GM12878 (cell line): Measurements from ENCODE around the gene PDZD2. TPM values are rescaled to one million over a fixed set of nuclear protein-coding genes. Genes with fewer than 3 reads are reported as not detected.
A peak's percentile ranks its signal among the peaks of the same experiment; 100 is the strongest.

Source experiments
- ATAC-seq: fragments of 200-7000 bp; cut with Tn5 transposase; 3 replicates; pipeline ENCODE4 v1.9.1; 2020; ENCODE audit warnings: mild to moderate bottlenecking, moderate library complexity
- BruUV-seq: library from RNA; stranded (reverse); fragments of 400-500 nt; replicated peaks from 2 replicates; lab custom pipeline; 2021; lab: Mats Ljungman, UMichigan
- CTCF ChIA-PET: fragments of 300-600 bp; sonication (Branson Sonifier 250); formaldehyde crosslinking; extraction: SDS; loops from one replicate; lab custom pipeline; 2021; ENCODE audit warnings: inconsistent platforms; lab: Yijun Ruan, JAX
- POLR2A ChIA-PET: fragments of 350-600 bp; formaldehyde crosslinking; extraction: SDS; loops from one replicate; lab custom pipeline; 2021; ENCODE audit warnings: inconsistent platforms; lab: Charles Lee
- RAD21 ChIA-PET: fragments of 300-600 bp; sonication (Branson Sonifier 250); formaldehyde crosslinking; loops from one replicate; lab custom pipeline; 2023; ENCODE audit warnings: antibody characterized with exemption; ENCODE audit not compliant: unreplicated experiment; lab: Charles Lee
- SMC1A ChIA-PET: fragments of 300-600 bp; sonication (Branson Sonifier 250); formaldehyde crosslinking; loops from one replicate; lab custom pipeline; 2023; ENCODE audit not compliant: unreplicated experiment, uncharacterized antibody; lab: Charles Lee
- DNase-seq: peaks from one replicate; pipeline ENCODE4 v3.0.0-alpha.2; 2011; ENCODE audit warnings: low read depth, low spot score
- FAIRE-seq: peaks from 3 replicates; lab custom pipeline; 2011; peaks lifted over from hg19 to GRCh38; lab: Jason Lieb, UNC
- H2AFZ ChIP-seq: 2 replicates; pipeline ENCODE4 v1.6.0; 2011; ENCODE audit warnings: low read depth, low read length, control low read depth; ENCODE audit not compliant: control insufficient read depth
- H3K27ac ChIP-seq: 2 replicates; pipeline ENCODE4 v1.5.1; 2011; ENCODE audit warnings: control low read depth; ENCODE audit not compliant: control insufficient read depth, insufficient read depth
- H3K27me3 ChIP-seq, 2 experiments: replicated peaks in 1 of 2; 2 replicates each; pipeline versions ENCODE4 v1.6.0 to v1.6.1; 2011; ENCODE audit warnings: low read length in 1 of 2; ENCODE audit not compliant: control insufficient read depth in 2 of 2, insufficient read depth in 2 of 2
- H3K36me3 ChIP-seq, 2 experiments: 2 replicates each; pipeline ENCODE4 v1.5.1; 2011; ENCODE audit warnings: low read length in 1 of 2; ENCODE audit not compliant: control insufficient read depth in 2 of 2, insufficient read depth in 2 of 2
- H3K4me1 ChIP-seq: 2 replicates; pipeline ENCODE4 v1.6.1; 2011; ENCODE audit warnings: mild to moderate bottlenecking, low read length, moderate library complexity, mixed read lengths; ENCODE audit not compliant: control insufficient read depth, insufficient read depth
- H3K4me2 ChIP-seq: 2 replicates; pipeline ENCODE4 v1.6.0; 2011; ENCODE audit warnings: control low read depth; ENCODE audit not compliant: control insufficient read depth, insufficient read depth
- H3K4me3 ChIP-seq: fragments of 200-600 bp; sonication (generic); 2 replicates; pipeline ENCODE4 v1.5.1; 2016
- H3K79me2 ChIP-seq: 2 replicates; pipeline ENCODE4 v1.6.0; 2011; ENCODE audit warnings: low read length; ENCODE audit not compliant: control insufficient read depth, insufficient read depth
- H3K9ac ChIP-seq: 2 replicates; pipeline ENCODE4 v1.8.0; 2011; ENCODE audit warnings: low read length, control low read depth, mixed read lengths; ENCODE audit not compliant: control insufficient read depth, insufficient read depth
- H3K9me3 ChIP-seq: replicated peaks from 3 replicates; pipeline ENCODE4 v1.5.1; 2011; ENCODE audit warnings: mild to moderate bottlenecking, low read length; ENCODE audit not compliant: control insufficient read depth, insufficient read depth
- H4K20me1 ChIP-seq: 2 replicates; pipeline ENCODE4 v1.6.0; 2011; ENCODE audit not compliant: control insufficient read depth, insufficient read depth
- GABPA ChIP-seq: IDR thresholded peaks from 2 replicates; pipeline ENCODE4 v1.6.1; 2014; ENCODE audit warnings: antibody characterized with exemption, low read depth, mild to moderate bottlenecking, inconsistent platforms
- HDAC2 ChIP-seq: fragments of 200-600 bp; sonication (generic); IDR thresholded peaks from 2 replicates; pipeline ENCODE4 v1.6.1; 2017
- IRF4 ChIP-seq: IDR thresholded peaks from 2 replicates; pipeline ENCODE4 v1.6.1; 2011; ENCODE audit warnings: low read depth, low read length
- NBN ChIP-seq: fragments of 450-650 bp; IDR thresholded peaks from 2 replicates; pipeline ENCODE4 v1.6.1; 2016
- PKNOX1 ChIP-seq: fragments of 450-650 bp; IDR thresholded peaks from 2 replicates; pipeline ENCODE4 v1.6.1; 2016; ENCODE audit warnings: mild to moderate bottlenecking
- POLR2AphosphoS2 ChIP-seq: IDR thresholded peaks from 2 replicates; pipeline ENCODE4 v1.6.1; 2011; ENCODE audit warnings: low read depth, mild to moderate bottlenecking, low read length, improper control_type of control experiment, moderate library complexity
- POLR2AphosphoS5 ChIP-seq: IDR thresholded peaks from 2 replicates; pipeline ENCODE4 v1.6.1; 2011; ENCODE audit warnings: mild to moderate bottlenecking, low read length, inconsistent platforms
- PRDM15 ChIP-seq: fragments of 450-650 bp; formaldehyde crosslinking; IDR thresholded peaks from 2 replicates; pipeline ENCODE4 v1.4.0; 2020; ENCODE audit warnings: mild to moderate bottlenecking, moderate library complexity
- STAT3 ChIP-seq: IDR thresholded peaks from 2 replicates; pipeline ENCODE4 v1.6.1; 2011; ENCODE audit warnings: low read depth, low read length, improper control_type of control experiment
- USF2 ChIP-seq: IDR thresholded peaks from 2 replicates; pipeline ENCODE4 v1.6.1; 2011; ENCODE audit warnings: low read depth, low read length, improper control_type of control experiment, borderline replicate concordance
- ZBTB33 ChIP-seq: fragments of 450-650 bp; IDR thresholded peaks from 2 replicates; pipeline ENCODE4 v1.6.1; 2017; ENCODE audit warnings: mild to moderate bottlenecking
- ZNF24 ChIP-seq: fragments of 450-650 bp; IDR thresholded peaks from 2 replicates; pipeline ENCODE4 v1.6.1; 2017; ENCODE audit warnings: antibody characterized with exemption, mild to moderate bottlenecking
- ZNF274 ChIP-seq: IDR thresholded peaks from one replicate; pipeline ENCODE4 v1.8.0; 2011; ENCODE audit not compliant: insufficient read length, insufficient read depth
- ZNF622 ChIP-seq: fragments of 450-650 bp; IDR thresholded peaks from 2 replicates; pipeline ENCODE4 v1.6.1; 2017; ENCODE audit warnings: mild to moderate bottlenecking, inconsistent platforms
- ZZZ3 ChIP-seq: IDR thresholded peaks from 2 replicates; pipeline ENCODE4 v1.6.1; 2011; ENCODE audit warnings: low read depth; ENCODE audit not compliant: control insufficient read depth, insufficient read length
- WGBS: methylation state at CpG from one replicate; pipeline ENCODE4 v1.1.6; 2016; ENCODE audit warnings: low lambda C conversion rate; ENCODE audit not compliant: insufficient replicate concordance, insufficient coverage; ENCODE audit errors: missing lambda C conversion rate; 5-methylcytosine and 5-hydroxymethylcytosine counted together
- in situ Hi-C: fragments of 300-500 bp; cut with MboI; formaldehyde crosslinking; loops from 9 replicates; pipeline ENCODE4 v1.14.3; 2018; ENCODE audit warnings: mixed read lengths
- intact Hi-C: fragments of 100-400 bp; cut with micrococcal nuclease; formaldehyde crosslinking; loops from one replicate; pipeline ENCODE4 v1.14.2; 2022; ENCODE audit not compliant: unreplicated experiment
- polyA plus RNA-seq, 11 experiments: library from polyadenylated mRNA; depleted of rRNA in 4 of 11; unstranded in 6 of 11; stranded (reverse) in 5 of 11; fragments of >200 nt; fragmentation: Nextera tagmentation in 4 of 11; fragmentation: Illumina TruSeq in 1 of 11; extraction: Ambion mirVana in 4 of 11; extraction: Trizol in 1 of 11; gene quantifications; 1 replicate in 1 of 11; 2 replicates in 10 of 11; pipeline versions ENCODE4 v1.2.1 to v1.2.3, GENCODE V29; 2011 to 2016; ENCODE audit warnings: inconsistent platforms in 2 of 11, missing spikeins in 2 of 11, low read depth in 1 of 11
- total RNA-seq, 4 experiments: library from RNA; depleted of rRNA in 3 of 4; stranded (reverse); fragments of >200 nt in 3 of 4; fragmentation: Illumina TruSeq in 1 of 4; extraction: Trizol in 1 of 4; gene quantifications; 2 replicates each; pipeline versions ENCODE4 v1.2.1 to v1.2.3, GENCODE V29; 2013 to 2021

Gene PDZD2
- total and polyA plus RNA-seq, 10 of the 15 experiments (the other 5 are each of a cell fraction or from before 2014, with no cell fraction given): 0.01 to 0.58 (median 0.29) TPM; not detected in 3

GRCh38 chr5:31639481-31640411, 815 bp downstream of the PDZD2 start:
- DNase-seq: no peak
- RAD21 ChIA-PET: interaction anchor here (1.5 kb wide), 1 partner anchor 41 kb away, joined by 8 read pairs; no protein-coding TSS in a partner anchor
- FAIRE-seq: no peak
- Histone ChIP-seq H3K4me2 (peak overlapping the region; percentile 87; the same call in 1 of the 2 replicates), H4K20me1 (no peaks in the 10 kb centered on the region), H3K27ac (no peak overlapping the region), H3K79me2 (no peaks in the 10 kb centered on the region), H3K9ac (no peak overlapping the region), H3K4me1 (peaks cover 4% of the 10 kb centered on the region), H3K36me3 (no peaks in the 10 kb centered on the region), H3K4me3 (no peak overlapping the region; the same call in 1 of the 2 replicates), H2AFZ (peak overlapping the region; percentile 12; the same call in 1 of the 2 replicates), H3K27me3 (peaks cover 1 to 11% of the 10 kb centered on the region in 2 experiments; a peak in 3 of 4 replicates), H3K9me3 (no peaks in the 10 kb centered on the region)
- in situ Hi-C loops: no loop called here
- no peak for ATAC-seq
- POLR2A ChIA-PET: interaction anchor here (0.5 kb wide), 1 partner anchor 110 kb away, joined by 4 read pairs; no protein-coding TSS in a partner anchor
- intact Hi-C loops: no loop called here
- no TSS peak for BruUV-seq
- no peak for TF ChIP-seq POLR2AphosphoS2
- TF ChIP-seq GABPA: no peak
- TF ChIP-seq USF2: no peak
- no peak for TF ChIP-seq POLR2AphosphoS5
- no peak for TF ChIP-seq ZZZ3
- TF ChIP-seq IRF4: no peak
- TF ChIP-seq ZNF274: no peak
- no peak for TF ChIP-seq PKNOX1
- TF ChIP-seq ZNF622: no peak
- TF ChIP-seq ZNF24: no peak
- TF ChIP-seq PRDM15: no peak
- TF ChIP-seq HDAC2: no peak
- no peak for TF ChIP-seq STAT3
- TF ChIP-seq NBN: no peak
- no peak for TF ChIP-seq ZBTB33
- CTCF ChIA-PET: interaction anchor here (1.2 kb wide), 1 partner anchor 22 kb away, joined by 3 read pairs; no protein-coding TSS in a partner anchor
- SMC1A ChIA-PET: no interaction called here
- 34% methylated on average over 21 of the region's 50 CpGs for WGBS
